Left ventricle myocardium superior (tissue), 1 donor: ENCODE data around the gene BRD3. TPM values are rescaled to one million over a fixed set of nuclear protein-coding genes. Genes with fewer than 3 reads are reported as not detected.

Experiments
- ATAC-seq: fragments of 200-7000 bp; cut with Tn5 transposase; one replicate; pipeline ENCODE4 v1.9.1; 2020; ENCODE audit warnings: mild to moderate bottlenecking, moderate library complexity
- DNase-seq: peaks from one replicate; pipeline ENCODE4 v3.0.0-alpha.2; 2020
- intact Hi-C: fragments of 100-400 bp; cut with micrococcal nuclease; formaldehyde crosslinking; loops from one replicate; pipeline ENCODE4 v1.11.0; 2022
- total RNA-seq: library from RNA; stranded (reverse); fragmentation: NEBNext Ultra II Directional; extraction: Animal tissue kit (Norgen Biotek cat#: 25700); gene quantifications from one replicate; pipeline ENCODE4 v1.2.1, GENCODE V29; 2021
- donor health status: DM: no; HTN: yes; CAD: no; lungs with severe emphysema.

BRD3 gene
- total RNA-seq, 1 donor from 2014 or later: 28.7 TPM

DNA sequence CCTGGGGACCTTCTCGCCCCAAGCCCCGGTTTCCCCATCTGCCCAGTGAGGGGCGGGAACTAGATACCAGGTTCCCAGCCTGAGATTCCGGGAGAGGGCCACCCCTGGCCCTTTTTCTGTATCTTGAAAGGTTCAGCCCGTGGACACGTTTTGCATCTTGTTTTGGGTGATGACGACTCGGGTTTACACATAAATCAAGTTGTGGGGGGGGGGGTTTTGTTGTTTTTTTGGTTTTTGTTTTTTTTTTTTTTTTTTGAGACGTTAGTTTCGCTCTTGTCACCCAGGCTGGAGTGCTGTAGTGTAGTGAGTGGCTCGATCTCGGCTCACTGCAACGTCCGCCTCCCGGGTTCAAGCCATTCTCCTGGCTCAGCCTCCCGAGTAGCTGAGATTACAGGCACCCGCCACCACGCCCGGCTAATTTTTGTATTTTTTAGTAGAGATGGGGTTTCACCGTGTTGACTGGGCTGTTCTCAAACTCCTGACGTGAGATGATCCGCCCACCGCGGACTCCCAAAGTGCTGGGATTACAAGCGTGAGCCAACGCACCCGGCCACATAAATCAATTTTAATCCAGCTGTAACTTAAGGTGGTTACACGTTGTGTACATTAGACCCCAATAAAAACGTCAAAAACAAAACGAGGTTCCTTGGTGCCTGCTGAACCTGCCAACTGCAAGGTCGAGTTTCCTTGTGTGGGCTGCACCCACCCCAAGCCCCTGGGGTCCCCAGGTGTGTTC, 1.1 kb upstream of the BRD3 start:
- no peak for ATAC-seq
- DNase-seq: no peak
- intact Hi-C loops: no loop called here

DNA sequence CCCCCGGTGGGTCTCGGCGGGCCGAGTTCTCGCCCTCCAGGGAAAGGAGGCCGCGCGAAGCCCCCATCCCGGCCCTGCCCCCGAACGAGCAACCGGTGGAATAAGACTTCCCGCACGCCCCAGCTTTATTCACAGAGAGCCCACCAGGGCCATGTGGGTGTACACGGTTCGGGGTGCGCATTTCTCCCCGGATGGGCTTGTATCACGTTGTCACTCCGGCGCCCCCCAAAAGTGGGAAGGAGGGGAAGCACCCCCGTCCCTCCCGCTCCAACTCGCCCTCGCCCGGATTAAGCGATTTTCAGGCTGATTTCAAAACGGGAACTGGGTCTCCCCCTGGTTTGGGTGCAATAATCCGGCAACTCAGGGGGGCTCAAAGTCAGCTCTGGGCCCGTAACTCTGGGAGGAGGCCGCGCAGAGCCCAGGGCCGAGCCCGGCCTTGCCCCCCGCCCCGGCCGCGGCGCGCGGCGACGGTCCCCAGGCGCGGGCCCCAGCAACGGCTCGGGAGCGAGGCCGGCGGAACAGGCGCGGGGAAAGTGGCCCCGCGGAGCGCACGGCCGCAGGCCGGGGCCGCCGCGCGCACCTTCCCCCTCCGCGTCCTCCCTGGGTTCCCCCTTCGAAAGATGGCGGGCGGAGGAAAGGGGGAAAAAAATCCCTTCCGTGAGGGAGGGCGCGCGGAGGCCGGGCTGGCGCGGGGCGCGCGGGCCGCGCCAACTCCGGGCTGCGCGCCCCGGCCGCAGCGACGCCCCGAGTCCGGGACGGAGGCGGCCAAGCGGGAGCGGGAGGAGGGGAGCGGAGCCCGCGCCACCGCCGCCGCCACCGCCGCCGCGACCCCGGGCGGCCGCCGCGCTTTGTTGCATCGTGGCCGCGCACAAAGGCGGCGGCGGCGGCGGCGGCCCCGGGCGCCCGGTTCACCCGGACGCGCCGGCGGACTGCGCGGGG, 644 bp downstream of the BRD3 start:
- DNase-seq (no peak), ATAC-seq (peak; percentile 1)
- intact Hi-C loops: no loop called here

- intact Hi-C loops: no loop called here
- no peak for DNase-seq
- ATAC-seq: no peak
Measured at GRCh38 chr9:134066526-134066912, 1.3 kb downstream of the BRD3 start.

- intact Hi-C loops: no loop called here
- DNase-seq (no peak), ATAC-seq (peak; percentile 6)
Measured at GRCh38 chr9:134065612-134066419, 2.0 kb downstream of the BRD3 start.

GRCh38 chr9:134064711-134065110, 3.1 kb downstream of the BRD3 start:
- ATAC-seq: no peak
- intact Hi-C loops: no loop called here
- no peak for DNase-seq

- ATAC-seq: no peak
- DNase-seq: no peak
- intact Hi-C loops: no loop called here
Measured at GRCh38 chr9:134063571-134064450, 4.0 kb downstream of the BRD3 start.

GRCh38 chr9:134063088-134063570, 4.7 kb downstream of the BRD3 start:
- intact Hi-C loops: no loop called here
- DNase-seq (no peak), ATAC-seq (no peak)

- no peak for DNase-seq
- ATAC-seq: no peak
- intact Hi-C loops: no loop called here
Measured at GRCh38 chr9:134062461-134063087, 5.3 kb downstream of the BRD3 start.

- intact Hi-C loops: no loop called here
- no peak for DNase-seq
- no peak for ATAC-seq
Measured at GRCh38 chr9:134061688-134062371, 6.0 kb downstream of the BRD3 start.

- intact Hi-C loops: no loop called here
- DNase-seq (no peak), ATAC-seq (no peak)
Measured at GRCh38 chr9:134061019-134061687, 6.7 kb downstream of the BRD3 start.

DNA sequence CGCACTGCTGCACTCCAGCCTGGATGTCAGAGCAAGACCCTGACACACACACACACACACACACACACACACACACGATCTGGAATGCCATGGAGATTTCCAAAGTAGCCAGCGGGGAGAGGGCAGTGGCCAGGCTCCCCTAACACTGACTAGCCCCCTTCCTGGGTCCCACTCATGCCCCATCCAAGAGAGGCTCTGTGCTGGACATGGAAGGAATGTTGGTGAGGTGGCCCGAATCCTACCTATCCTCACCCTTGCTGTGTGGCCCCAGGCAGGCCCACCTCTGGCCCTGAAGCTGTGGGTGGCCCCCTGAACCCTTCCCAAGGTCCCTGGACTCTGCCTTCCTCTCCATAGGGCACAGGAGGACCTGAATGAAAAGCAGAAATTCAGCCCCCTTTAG, 7.3 kb downstream of the BRD3 start:
- intact Hi-C loops: no loop called here
- no peak for ATAC-seq

DNA sequence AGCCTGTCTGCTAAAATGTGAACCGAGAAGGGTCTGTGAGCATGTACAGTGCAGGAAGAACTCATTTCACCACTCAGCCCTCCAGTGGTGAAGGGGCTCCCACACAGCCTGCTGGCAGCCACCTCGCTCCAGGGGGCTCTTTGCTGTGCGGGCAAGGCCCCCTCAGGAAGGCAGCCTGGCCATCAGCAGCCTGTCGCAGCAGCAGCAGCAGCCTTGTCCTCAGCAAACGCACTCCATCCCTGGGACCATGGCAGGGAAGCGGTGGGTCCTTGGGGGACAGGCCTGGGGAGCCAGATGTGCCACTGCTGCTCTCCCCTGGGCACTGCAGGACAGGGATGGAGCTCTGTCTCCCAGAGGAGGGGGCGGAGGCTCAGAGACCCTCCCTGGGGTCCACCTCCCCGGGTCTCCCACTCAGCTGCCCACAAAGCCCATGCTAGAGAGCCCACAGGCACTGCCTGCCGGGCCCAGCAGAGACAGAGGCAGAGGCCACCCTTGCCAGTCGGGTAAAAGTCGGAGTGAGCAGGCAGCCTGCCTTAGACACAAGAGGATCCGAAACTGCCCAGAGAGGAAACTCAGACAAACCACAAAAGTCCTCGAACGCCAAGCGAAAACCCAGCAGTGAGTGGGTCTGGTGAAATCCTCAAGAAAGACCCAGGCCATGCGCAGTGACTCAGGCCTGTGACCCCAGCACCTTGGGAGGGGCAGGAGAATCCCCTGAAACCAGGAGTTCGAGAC, 8.0 kb downstream of the BRD3 start:
- ATAC-seq: no peak
- no peak for DNase-seq
- intact Hi-C loops: no loop called here

More for the DNA sequence above, 7.3 kb downstream of the BRD3 start:
- no peak for DNase-seq

DNA sequence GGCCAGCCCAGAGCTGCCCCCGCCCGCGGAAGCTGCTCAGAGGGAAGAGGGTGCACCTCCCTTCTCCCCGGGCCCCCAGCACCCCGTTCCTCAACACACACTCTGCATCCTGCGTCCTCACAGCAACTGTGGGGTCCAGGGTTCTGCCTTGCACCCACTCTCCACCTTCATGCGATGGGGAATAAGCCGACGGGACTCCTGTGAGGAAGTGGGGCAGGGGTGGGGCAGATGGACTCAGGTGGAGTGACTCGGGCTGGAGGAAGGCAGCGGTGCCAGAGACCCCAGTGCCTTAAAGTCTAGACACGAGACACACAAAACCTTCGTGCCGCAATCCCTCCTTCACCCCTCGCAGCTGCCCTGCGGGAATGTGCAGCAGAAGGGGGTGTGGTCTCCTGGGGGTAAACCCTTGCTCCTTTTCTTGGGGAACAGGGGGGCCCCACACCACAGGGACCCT, 8.6 kb downstream of the BRD3 start:
- intact Hi-C loops: no loop called here
- DNase-seq: no peak

DNA sequence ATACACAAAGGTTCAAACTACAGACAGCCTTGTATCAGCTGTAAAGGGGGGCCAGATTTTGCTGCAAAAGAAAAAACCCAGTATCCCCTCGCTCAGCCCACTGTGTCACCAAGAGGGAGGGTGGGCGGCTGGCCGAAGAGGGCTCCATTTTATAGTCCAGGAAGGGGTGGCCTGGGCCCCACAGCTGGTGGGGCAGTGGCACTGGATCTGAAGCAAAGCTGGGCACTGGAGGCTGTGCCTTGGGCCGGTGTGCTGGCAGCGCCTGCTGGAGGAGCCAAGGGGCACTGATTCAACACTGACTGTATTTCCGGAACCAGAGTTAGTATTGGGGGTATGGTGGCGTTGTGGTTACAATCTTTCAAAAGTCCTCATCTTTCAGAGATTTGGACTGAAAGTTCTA, 9.1 kb downstream of the BRD3 start:
- ATAC-seq (no peak), DNase-seq (no peak)
- intact Hi-C loops: no loop called here

More for the DNA sequence above, 8.6 kb downstream of the BRD3 start:
- no peak for ATAC-seq

GRCh38 chr9:134057751-134058701, 9.8 kb downstream of the BRD3 start:
- ATAC-seq (no peak), DNase-seq (no peak)
- intact Hi-C loops: no loop called here
